HEK293 (cell line): Measurements from ENCODE around the gene CCDC187.

Source experiments
- CTCF ChIA-PET: fragments of 350-600 bp; formaldehyde crosslinking; extraction: SDS; loops from one replicate; lab custom pipeline; 2021; ENCODE audit warnings: antibody characterized with exemption; lab: Yijun Ruan, JAX
- POLR2A ChIA-PET: fragments of 300-600 bp; formaldehyde crosslinking; extraction: SDS; loops from one replicate; lab custom pipeline; 2020; ENCODE audit warnings: antibody characterized with exemption, inconsistent platforms; lab: Yijun Ruan, JAX
- H3K27ac ChIP-seq: fragments of 200-500 bp; sonication (Bioruptor generic); 2 replicates; pipeline ENCODE4 v1.5.1; 2014; ENCODE audit warnings: low read depth, low read length, control low read depth, inconsistent platforms; ENCODE audit errors: extremely low read depth
- H3K36me3 ChIP-seq, 2 experiments: fragments of 200-500 bp in 1 of 2; sonication (Bioruptor generic) in 1 of 2; 1 replicate in 1 of 2; 2 replicates in 1 of 2; pipeline ENCODE4 v1.5.1; 2014 to 2017; ENCODE audit warnings: inconsistent platforms in 2 of 2, low read length in 2 of 2; ENCODE audit not compliant: control insufficient read depth in 2 of 2, insufficient read depth in 1 of 2
- H3K4me1 ChIP-seq: fragments of 200-500 bp; sonication (Bioruptor generic); 2 replicates; pipeline ENCODE4 v1.5.1; 2014; ENCODE audit warnings: mild to moderate bottlenecking, low read length, inconsistent platforms; ENCODE audit not compliant: control insufficient read depth, insufficient read depth
- H3K4me3 ChIP-seq: 2 replicates; pipeline ENCODE4 v1.5.1; 2011; ENCODE audit warnings: low read depth, mild to moderate bottlenecking, control low read depth, low read length, moderate library complexity
- H3K9me3 ChIP-seq: fragments of 200-500 bp; sonication (Bioruptor generic); 2 replicates; pipeline ENCODE4 v1.5.1; 2014; ENCODE audit warnings: low read depth, low read length, inconsistent platforms; ENCODE audit not compliant: control insufficient read depth, insufficient read depth
- BCL11B ChIP-seq: fragments of 450-650 bp; formaldehyde crosslinking; IDR thresholded peaks from 2 replicates; pipeline ENCODE4 v1.5.1; 2016; ENCODE audit warnings: low read depth, missing biosample characterization, missing genetic modification characterization
- GLI4 ChIP-seq: fragments of 450-650 bp; formaldehyde crosslinking; IDR thresholded peaks from 2 replicates; pipeline ENCODE4 v1.5.1; 2016; ENCODE audit warnings: missing biosample characterization, missing genetic modification characterization
- GLIS2 ChIP-seq: fragments of 450-650 bp; formaldehyde crosslinking; IDR thresholded peaks from 2 replicates; pipeline ENCODE4 v1.5.1; 2016; ENCODE audit warnings: missing biosample characterization, missing genetic modification characterization
- KLF17 ChIP-seq: fragments of 450-650 bp; formaldehyde crosslinking; IDR thresholded peaks from 2 replicates; pipeline ENCODE4 v1.5.1; 2016; ENCODE audit warnings: missing biosample characterization, missing genetic modification characterization
- MYNN ChIP-seq: fragments of 450-650 bp; formaldehyde crosslinking; IDR thresholded peaks from 2 replicates; pipeline ENCODE4 v1.5.1; 2016; ENCODE audit warnings: missing biosample characterization, missing genetic modification characterization, borderline replicate concordance
- PATZ1 ChIP-seq: fragments of 450-650 bp; formaldehyde crosslinking; IDR thresholded peaks from 2 replicates; pipeline ENCODE4 v1.5.1; 2016; ENCODE audit warnings: missing biosample characterization, missing genetic modification characterization
- PRDM1 ChIP-seq: fragments of 450-650 bp; formaldehyde crosslinking; IDR thresholded peaks from 2 replicates; pipeline ENCODE4; 2016; ENCODE audit warnings: missing biosample characterization, missing genetic modification characterization
- PRDM4 ChIP-seq: fragments of 450-650 bp; formaldehyde crosslinking; IDR thresholded peaks from 2 replicates; pipeline ENCODE4 v1.5.1; 2017; ENCODE audit warnings: missing biosample characterization, missing genetic modification characterization
- SALL2 ChIP-seq: fragments of 450-650 bp; formaldehyde crosslinking; IDR thresholded peaks from 2 replicates; pipeline ENCODE4 v1.5.0; 2017; ENCODE audit warnings: missing biosample characterization, mild to moderate bottlenecking, missing genetic modification characterization, borderline replicate concordance
- YY1 ChIP-seq: fragments of 450-650 bp; formaldehyde crosslinking; IDR thresholded peaks from 2 replicates; pipeline ENCODE4 v1.5.1; 2018; ENCODE audit warnings: missing biosample characterization, missing genetic modification characterization
- ZBTB21 ChIP-seq: fragments of 450-650 bp; formaldehyde crosslinking; IDR thresholded peaks from 2 replicates; pipeline ENCODE4 v1.5.1; 2017; ENCODE audit warnings: missing biosample characterization, missing genetic modification characterization
- ZBTB8A ChIP-seq: fragments of 450-650 bp; formaldehyde crosslinking; IDR thresholded peaks from 2 replicates; pipeline ENCODE4 v1.5.1; 2016; ENCODE audit warnings: missing biosample characterization, missing genetic modification characterization
- ZFP3 ChIP-seq: fragments of 450-650 bp; formaldehyde crosslinking; IDR thresholded peaks from 2 replicates; pipeline ENCODE4 v1.5.1; 2016; ENCODE audit warnings: low read depth, missing biosample characterization, missing genetic modification characterization
- ZFP69B ChIP-seq: fragments of 450-650 bp; formaldehyde crosslinking; IDR thresholded peaks from 2 replicates; pipeline ENCODE4 v1.5.1; 2016; ENCODE audit warnings: missing biosample characterization, missing genetic modification characterization
- ZNF214 ChIP-seq: fragments of 450-650 bp; formaldehyde crosslinking; IDR thresholded peaks from 2 replicates; pipeline ENCODE4 v1.5.1; 2017; ENCODE audit warnings: missing biosample characterization, mild to moderate bottlenecking, missing genetic modification characterization, borderline replicate concordance
- ZNF221 ChIP-seq: fragments of 450-650 bp; formaldehyde crosslinking; IDR thresholded peaks from 2 replicates; pipeline ENCODE4 v1.5.1; 2017; ENCODE audit warnings: missing biosample characterization, missing genetic modification characterization, borderline replicate concordance
- ZNF398 ChIP-seq: fragments of 450-650 bp; formaldehyde crosslinking; IDR thresholded peaks from 2 replicates; pipeline ENCODE4 v1.5.1; 2017; ENCODE audit warnings: missing biosample characterization, missing genetic modification characterization
- ZNF555 ChIP-seq: fragments of 450-650 bp; formaldehyde crosslinking; conservative IDR thresholded peaks from 2 replicates; pipeline ENCODE4 v1.5.1; 2017; ENCODE audit warnings: missing biosample characterization, mild to moderate bottlenecking, missing genetic modification characterization, inconsistent platforms
- ZNF664 ChIP-seq: fragments of 450-650 bp; formaldehyde crosslinking; IDR thresholded peaks from 2 replicates; pipeline ENCODE4 v1.5.1; 2016; ENCODE audit warnings: missing biosample characterization, missing genetic modification characterization
- ZNF768 ChIP-seq: fragments of 450-650 bp; formaldehyde crosslinking; IDR thresholded peaks from 2 replicates; pipeline ENCODE4 v1.5.1; 2018; ENCODE audit warnings: missing biosample characterization, mild to moderate bottlenecking, missing genetic modification characterization

Gene CCDC187

GRCh38 chr9:136326061-136326760 is 22.3 kb upstream of the CCDC187 start:
- H3K36me3 ChIP-seq = peaks cover 0 to 4% of the 10 kb centered on the region in 2 experiments; a peak in 1 of 3 replicates
- H3K4me3 ChIP-seq = no peak overlapping the region
- H3K9me3 ChIP-seq = no peaks in the 10 kb centered on the region
- TF ChIP-seq ZBTB8A (tag by site-specific recombination) = peak; percentile 48; the same call in 1 of the 2 replicates
- no peak for TF ChIP-seq SALL2 (tag by site-specific recombination)
- no peak for TF ChIP-seq BCL11B (tag by site-specific recombination)
- TF ChIP-seq ZBTB21 = no peak
- POLR2A ChIA-PET = interaction anchor here (1.1 to 1.4 kb wide), 2 partner anchors 9 to 37 kb away, joined by 3 to 15 read pairs; partner anchors contain the start of gene DNLZ
- H3K4me1 ChIP-seq = peaks cover 8% of the 10 kb centered on the region
- CTCF ChIA-PET = interaction anchor here (0.6 to 1.5 kb wide), 5 partner anchors 12 to 346 kb away, joined by 3 to 7 read pairs (median 3); no protein-coding TSS in a partner anchor
- H3K27ac ChIP-seq = no peak overlapping the region; the same call in 1 of the 2 replicates

- TF ChIP-seq ZNF768 (tag by site-specific recombination) = peak; percentile 93
- TF ChIP-seq ZNF214 = no peak
- Histone ChIP-seq H3K4me3 (no peak overlapping the region), H3K9me3 (no peaks in the 10 kb centered on the region), H3K4me1 (peaks cover 8% of the 10 kb centered on the region), H3K36me3 (no peaks in the 10 kb centered on the region), H3K27ac (no peak overlapping the region)
- POLR2A ChIA-PET = interaction anchor here (1.4 to 2.3 kb wide), 2 partner anchors 38 kb away, joined by 6 to 15 read pairs; partner anchors contain the start of gene DNLZ
- CTCF ChIA-PET = interaction anchor here (1.2 to 1.5 kb wide), 2 partner anchors 13 to 347 kb away, joined by 4 to 7 read pairs; no protein-coding TSS in a partner anchor
Observed at GRCh38 chr9:136325358-136325757, 21.5 kb upstream of the CCDC187 start.

GRCh38 chr9:136324501-136325300 is 20.8 kb upstream of the CCDC187 start:
- Histone ChIP-seq H3K4me1 (peaks cover 8% of the 10 kb centered on the region), H3K36me3 (no peaks in the 10 kb centered on the region), H3K4me3 (no peak overlapping the region), H3K27ac (no peak overlapping the region), H3K9me3 (no peaks in the 10 kb centered on the region)
- ChIA-PET CTCF (interaction anchor here (0.8 to 2.3 kb wide), 5 partner anchors 11 to 186 kb away, joined by 3 to 30 read pairs (median 5); partner anchors contain the start of gene DNLZ), POLR2A (interaction anchor here (2.3 kb wide), 1 partner anchor 38 kb away, joined by 6 read pairs; the partner anchor contains the start of gene DNLZ)
- no peak for TF ChIP-seq ZNF664 (tag by site-specific recombination)
- no peak for TF ChIP-seq PRDM4 (tag by site-specific recombination)
- no peak for TF ChIP-seq YY1 (tag by site-specific recombination)
- TF ChIP-seq ZNF398 (tag by site-specific recombination) = no peak
- TF ChIP-seq GLIS2 = peak; percentile 53; the same call in 1 of the 2 replicates
- no peak for TF ChIP-seq ZFP3 (tag by site-specific recombination)
- TF ChIP-seq ZNF555 = no peak
- peak; percentile 60; the same call in 1 of the 2 replicates for TF ChIP-seq PATZ1
- TF ChIP-seq MYNN (tag by site-specific recombination) = no peak
- no peak for TF ChIP-seq ZNF221 (tag by site-specific recombination)
- no peak for TF ChIP-seq PRDM1
- TF ChIP-seq KLF17 = peak; percentile 57; the same call in 1 of the 2 replicates
- no peak for TF ChIP-seq GLI4 (tag by site-specific recombination)
- TF ChIP-seq ZFP69B = no peak
